ENCODE measurements around the gene TASL.
"Not testable (repeated sequence)": the region's sequence is repeated elsewhere in the genome, so short reads cannot be mapped to it uniquely, and the experiment has no call there.

TASL gene, protein sequence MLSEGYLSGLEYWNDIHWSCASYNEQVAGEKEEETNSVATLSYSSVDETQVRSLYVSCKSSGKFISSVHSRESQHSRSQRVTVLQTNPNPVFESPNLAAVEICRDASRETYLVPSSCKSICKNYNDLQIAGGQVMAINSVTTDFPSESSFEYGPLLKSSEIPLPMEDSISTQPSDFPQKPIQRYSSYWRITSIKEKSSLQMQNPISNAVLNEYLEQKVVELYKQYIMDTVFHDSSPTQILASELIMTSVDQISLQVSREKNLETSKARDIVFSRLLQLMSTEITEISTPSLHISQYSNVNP

DNA sequence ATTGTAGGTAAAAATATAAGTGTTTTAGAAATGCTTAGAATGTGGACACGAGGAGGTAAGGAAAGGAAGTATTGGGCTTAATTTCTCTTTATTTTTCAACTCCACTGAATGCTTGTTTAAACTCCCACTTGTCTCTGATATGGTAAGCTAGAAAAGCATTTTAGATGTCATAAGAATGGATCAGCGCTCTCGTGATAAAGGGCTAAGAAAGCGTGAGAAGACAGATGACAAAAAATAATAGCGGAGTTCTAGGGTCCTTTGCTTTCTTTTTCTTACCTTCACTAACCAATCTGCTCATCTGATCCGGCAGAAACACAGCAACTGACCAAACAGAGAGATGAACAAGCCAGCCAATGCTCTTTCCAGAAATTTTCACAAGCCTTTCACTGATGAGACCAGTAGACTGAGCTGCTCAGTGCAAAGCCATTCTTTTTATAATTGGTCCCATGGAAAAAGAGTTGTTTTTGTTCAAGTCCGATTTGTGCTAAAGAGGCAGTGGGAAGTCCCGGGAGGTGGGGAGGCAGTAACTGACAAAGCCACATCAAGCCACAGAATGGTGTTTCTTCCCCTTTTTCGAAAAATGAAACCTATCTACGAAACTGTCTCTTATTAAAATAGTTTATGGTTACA lies at the start of gene TASL:
Gene TASL, minus strand, starts transcription at position 405 of the 630 bp plus-strand sequence. CDS start 17,411 bp downstream, outside the sequence.
- peak; percentile 69 to 70 for DNase-seq

DNA sequence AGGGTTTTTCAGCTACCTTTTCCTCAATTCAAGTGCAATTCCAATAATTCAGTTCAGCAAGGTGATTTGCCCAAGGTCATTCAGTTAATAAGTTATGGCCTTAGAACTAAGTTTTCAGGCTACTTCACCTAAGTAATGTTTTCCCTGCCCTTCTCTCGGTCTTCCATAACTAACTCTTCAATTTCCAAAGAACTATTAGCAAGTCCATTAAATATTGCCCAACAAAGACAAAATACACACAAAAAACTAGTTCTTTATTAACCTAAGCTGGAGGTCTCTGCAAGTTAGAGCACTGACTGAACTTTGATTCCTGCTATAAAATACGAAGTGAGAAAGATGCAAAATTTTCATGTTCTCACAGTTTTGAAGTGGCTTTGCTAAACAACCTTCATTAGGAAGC lies 48.8 kb upstream of the TASL start:
- DNase-seq = no peak

DNA sequence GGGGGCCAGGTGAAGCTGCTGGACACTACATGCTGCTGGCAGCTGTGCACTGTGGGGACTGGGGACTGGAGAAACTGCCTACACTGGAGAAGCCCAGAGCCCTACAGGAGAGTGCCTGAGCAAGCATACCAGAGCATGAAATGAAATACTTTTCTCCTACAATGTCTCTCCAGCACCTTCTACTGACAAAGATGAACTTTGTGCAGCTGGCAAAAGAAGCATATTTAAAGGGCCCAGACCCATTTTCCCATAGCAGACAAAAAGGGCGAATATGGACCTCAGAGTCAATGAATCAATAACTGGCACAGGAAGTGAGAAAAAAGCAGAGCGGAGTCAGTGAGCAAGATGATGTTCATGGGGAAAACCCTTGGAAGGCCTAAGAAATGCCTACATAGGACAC lies 44.8 kb upstream of the TASL start:
- DNase-seq = no peak

DNA sequence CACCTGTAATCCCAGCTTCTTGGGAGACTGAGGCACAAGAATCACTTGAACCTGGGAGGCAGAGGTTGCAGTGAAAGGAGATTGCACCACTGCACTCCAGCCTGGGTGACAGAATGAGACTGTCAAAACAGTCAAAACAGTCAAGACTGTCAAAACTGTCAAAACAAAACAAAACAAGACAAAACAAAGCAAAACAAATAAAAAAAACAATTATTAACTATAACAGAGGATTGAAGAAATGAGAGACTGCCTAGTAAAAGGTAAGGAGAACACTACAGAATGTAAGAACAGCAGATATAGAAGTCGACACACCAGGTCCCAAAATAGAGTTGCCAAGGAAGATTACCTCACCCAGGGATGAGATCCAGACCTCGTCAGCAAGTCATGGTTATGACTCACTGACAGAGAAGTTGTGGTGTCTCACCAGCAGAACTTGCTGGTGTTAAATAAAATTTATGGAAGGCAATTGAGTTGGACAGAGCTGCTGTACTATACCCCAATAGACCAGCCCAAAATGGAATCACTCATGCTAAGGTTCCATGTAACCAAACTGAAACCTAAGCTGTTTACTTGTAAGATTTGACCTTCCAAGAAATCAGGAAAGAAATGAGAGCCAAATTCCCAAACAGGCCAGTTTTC lies 43.5 kb upstream of the TASL start:
- peak; percentile 18 to 53 for DNase-seq

DNA sequence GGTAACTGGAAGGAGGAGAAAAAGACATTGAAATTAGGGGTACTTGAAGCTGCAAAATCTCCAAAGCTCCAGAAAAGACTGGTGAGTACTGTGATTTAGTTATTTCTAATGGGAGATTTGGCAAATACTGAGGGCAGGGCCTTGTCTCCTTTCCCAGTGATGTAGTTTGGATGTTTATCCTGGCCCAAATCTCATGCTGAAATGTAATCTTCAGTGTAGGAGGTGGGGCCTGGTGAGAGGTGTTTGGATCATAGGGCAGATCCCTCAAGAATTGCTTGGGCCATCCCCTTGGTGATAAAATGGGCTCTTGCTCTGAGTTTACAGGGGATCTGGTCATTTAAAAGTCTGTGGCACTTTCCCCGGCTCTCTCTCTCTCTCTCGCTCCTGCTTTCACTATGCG lies 42.6 kb upstream of the TASL start:
- no peak for DNase-seq

DNA sequence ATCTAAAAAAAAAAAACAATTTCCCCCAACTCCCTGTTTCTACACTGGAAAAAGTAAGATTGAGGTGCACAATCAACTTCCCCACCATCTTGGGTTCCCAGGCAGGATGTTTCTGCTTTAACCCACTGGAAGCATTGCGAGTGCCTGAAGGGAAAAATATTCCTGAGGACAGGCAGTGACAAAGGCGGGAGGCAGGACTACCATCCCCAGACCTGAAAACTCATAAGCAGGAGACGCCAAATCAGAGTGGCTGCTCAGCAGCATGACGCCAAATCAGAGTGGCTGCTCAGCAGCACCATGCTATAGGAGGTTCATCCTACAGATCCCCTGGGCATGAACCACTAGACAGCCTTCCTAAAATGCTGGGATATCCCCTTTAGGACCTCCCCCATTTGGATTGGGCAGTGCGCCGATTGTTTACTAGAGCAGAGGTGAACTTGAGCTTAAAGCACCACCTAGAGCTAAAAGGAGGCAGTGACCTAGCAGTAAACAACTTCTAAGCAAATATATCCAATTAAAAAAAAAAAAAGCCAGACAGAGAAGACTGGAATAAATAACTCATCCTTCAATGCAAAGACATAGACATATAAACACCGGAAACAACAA lies 40.7 kb upstream of the TASL start:
- DNase-seq = no peak

DNA sequence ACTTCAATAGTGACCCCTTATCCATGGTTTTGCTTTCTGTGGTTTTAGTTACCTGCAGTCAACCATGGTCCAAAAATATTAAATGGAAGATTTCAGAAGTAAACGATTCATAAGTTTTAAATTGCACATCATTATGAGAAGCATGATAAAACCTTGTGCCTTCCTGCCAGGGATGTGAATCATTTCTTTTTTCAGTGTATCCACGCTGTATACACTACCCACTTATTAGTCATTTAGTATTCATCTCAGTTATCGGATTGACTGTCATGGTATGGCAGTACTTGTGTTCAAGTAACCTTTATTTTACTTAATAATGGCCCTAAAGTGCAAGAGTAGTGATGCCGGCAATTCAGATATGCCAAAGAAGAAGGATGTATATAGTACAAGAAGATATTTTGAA lies 37.7 kb upstream of the TASL start:
- DNase-seq = no peak

DNA sequence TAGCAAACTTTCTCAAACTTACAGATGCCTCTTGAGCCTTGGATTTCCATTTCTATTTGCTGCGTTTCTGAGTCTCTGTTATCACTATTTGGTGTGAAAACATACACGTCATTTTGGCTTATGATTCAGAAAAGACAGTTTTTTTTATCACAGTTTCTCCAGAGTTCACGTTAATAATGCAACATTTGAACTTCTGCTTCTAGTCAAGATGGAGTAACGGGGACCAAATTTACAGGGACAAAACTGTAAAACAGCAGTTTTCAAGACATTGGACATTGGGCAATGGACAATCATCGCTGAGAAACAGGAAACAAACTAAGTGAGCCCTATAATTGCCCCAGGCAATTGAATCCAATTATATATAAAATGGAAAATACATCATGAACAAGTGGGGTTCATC lies 36.2 kb upstream of the TASL start:
- DNase-seq = peak; percentile 84

DNA sequence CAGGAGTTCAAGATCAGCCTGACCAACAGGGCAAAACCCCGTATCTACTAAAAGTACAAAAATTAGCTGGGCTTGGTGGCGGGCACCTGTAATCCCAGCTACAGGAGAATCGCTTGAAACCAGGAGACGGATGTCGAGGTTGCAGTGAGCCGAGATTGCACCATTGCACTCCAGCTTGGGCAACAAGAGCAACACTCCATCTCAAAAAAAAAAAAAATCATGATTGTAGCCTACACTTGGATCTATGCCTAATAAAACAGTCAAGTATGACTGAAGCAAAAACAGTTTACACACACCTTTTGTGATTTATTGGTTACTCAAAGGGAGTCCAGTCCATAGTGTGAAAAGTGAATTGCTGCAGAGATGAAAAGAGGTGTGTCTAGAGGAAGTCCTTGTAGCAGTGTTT lies 34.7 kb upstream of the TASL start:
- no peak for DNase-seq

DNA sequence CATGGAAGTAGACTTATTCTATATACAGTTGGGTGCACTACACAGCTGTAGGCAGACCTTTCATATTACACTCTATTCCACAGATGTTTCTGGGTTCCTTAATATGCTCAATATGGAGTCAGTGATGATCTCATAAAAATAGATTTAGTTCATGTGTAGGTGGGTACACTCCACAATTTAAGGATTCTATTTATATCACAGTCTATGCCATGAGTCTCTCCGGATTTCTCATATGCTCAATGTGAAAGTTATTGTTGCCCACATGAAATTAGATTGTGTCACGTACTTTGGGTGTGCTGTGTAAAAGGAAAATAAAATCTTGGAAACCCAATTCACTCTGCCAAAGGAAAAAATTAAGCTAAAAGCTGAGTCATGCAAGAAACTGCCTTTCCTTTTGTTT lies 32.5 kb upstream of the TASL start:
- DNase-seq = no peak

DNA sequence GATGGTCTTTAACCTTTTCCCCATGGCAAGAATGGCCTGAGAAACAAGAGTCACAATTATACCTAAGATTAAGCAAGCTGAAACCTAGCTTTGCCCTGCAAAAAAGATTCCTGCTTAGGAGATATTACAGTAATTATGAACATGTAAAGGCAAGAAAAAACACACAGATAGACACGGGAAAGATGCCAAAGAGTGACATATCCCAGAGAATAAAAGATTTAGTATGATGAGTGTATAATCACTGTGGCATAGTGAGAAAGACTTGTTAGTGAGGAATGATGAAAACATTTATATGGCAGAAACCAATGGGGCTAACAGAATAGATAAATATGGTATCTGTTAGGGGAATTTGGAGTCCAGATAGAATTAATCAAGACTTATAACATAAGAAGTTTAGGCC lies 29.6 kb upstream of the TASL start:
- no peak for DNase-seq

DNA sequence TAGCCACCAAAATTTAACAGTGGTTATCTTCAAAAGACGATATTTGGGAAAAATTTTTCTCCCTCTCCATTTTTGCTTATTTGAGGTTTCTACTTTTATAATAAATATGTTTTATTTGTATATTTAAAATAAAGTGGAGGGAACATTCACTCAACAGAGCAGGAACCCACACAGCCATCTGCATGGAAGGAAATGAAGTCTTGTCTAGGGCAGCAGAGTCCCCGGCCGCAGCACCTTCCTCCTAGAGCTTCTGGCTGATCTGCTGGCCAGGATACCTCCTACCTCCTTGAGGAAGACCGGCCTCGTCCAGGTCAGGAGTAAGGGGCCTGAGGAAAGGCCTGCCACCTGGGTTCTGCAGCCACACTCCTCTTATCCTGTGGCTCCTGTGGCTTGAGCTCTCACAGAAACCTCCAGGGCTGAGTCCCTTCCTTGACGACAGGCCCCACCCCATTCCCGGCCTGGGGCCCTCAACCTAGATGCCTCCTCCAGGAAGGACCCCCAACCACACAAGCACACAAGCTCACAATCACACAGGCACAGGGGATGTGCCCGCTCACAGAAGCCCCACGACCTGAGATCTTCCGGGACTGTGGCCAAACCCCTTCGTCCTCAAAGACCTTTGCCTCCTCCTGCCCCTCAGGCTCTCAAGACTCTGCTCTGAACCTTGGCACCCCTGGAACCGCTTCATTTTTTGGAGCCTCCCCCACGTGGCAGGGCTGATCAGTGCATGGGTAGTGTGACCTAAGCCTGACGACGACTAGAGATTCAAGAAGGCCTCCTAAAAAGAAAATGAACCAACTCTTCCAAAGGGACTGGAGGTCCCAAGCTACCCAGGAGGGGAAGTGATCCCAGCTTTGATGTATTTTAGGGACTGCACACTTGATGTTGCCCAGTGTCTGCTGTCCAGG lies 23.0 kb upstream of the TASL start:
- DNase-seq = not testable (repeated sequence)

DNA sequence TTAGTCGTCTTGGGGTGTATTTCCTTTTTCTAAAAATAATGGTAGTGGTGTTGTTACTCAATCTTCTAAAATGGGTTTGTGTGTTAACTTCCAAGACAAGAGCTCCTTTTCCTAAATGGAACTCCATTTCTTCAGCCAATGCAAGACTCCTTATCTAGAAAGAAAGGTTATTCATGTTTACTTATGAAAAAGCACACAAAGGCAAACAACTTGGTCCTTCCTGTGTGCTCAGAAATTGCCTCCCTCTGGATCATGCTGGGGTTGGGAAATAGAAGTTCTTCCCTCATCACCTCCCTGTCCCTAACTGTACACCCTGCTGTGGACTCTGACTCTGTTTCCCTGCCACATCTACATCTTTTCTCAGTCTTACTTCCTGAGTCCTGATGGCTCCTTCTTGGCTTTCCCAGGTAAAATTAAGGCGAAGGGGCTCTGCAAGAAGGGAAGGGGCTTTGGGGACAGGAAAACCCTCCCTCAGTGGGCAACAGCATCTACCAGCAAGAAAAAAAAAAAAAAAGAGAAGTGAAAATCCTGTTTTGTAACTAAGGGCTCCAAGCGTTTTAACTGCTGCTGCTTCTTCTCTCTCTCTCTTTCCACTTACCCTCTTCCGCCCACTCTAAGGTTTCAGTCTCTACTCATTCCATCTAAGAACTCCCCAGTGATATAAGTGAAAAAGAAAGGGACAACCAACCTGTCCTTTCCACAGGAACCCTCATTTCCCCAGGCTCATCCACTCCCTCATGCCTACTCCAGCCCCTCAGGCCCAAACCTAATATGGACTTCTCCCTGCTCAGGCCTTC lies 19.8 kb upstream of the TASL start:
- DNase-seq = peak; percentile 42 to 48

DNA sequence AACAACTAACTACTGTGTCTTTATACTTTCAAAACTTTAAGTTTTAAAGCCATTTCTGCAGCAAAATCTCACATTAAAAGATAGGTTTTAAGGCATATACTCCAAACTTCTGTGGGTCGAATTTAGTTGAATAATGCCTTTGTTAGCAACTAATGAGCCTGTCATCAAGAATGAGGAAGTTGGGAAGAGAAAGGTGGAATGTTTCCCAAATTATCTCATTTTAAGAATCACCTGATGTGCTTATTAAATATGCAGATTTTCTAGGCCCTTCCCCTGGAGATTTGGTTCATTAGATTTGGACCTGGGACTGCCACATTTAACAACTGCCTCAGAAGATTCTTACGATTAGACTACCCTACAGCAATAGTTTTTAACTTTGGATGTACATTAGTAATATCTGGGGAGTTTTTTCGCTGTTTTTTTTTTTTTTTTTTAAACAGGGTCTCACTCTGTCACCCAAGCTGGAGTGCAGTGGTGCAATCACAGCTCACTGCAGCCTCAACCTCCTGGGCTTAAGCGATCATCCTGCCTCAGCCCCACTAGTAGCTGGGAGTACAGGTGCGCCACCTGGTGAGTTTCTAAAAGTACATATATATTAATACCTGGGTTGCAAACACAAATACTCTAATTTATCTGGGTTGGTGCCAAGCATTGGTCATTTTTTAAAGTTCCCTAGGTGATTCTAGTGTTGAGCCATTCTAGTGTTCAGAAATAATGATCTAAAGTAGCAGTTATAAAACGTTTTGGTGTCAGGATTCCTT lies 16.1 kb upstream of the TASL start:
- DNase-seq = no peak

DNA sequence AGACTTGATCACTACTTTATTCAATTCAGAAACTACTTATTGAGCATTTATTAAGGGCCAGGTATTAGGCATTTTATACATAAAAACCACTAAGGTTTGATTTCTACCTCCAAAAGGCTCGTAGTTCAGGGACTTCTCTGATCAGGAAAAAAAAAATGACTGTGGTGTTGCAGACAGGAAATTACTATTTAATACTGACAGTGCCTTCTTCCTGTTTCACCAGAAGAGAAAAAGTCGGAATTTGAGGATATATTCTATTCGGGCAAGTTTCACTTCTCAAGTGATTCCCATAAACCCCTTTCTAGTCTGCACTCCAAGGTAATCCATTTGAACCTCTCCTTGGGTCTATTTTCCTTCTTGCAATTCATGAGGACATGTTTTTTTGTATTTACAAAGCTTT lies 15.3 kb upstream of the TASL start:
- DNase-seq = peak; percentile 25 to 33

DNA sequence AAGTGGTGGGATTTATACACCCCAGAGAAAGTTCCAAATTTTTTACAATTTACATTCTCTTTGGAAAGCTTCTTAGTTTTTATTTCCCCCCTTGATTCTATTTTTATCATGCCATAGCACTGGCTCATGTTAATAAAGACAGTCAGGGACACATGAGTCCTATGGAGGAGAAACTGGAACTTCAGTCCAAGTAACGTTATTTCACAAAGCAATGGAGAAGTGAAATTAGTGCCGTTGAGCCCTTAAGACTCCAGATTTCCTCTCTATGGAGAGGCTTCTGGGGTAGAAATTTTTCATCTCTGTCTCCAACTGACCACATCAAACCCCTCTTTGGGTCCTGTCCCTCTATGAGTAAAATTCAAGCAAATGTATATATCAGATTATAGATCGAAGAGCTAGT lies 12.8 kb upstream of the TASL start:
- no peak for DNase-seq

DNA sequence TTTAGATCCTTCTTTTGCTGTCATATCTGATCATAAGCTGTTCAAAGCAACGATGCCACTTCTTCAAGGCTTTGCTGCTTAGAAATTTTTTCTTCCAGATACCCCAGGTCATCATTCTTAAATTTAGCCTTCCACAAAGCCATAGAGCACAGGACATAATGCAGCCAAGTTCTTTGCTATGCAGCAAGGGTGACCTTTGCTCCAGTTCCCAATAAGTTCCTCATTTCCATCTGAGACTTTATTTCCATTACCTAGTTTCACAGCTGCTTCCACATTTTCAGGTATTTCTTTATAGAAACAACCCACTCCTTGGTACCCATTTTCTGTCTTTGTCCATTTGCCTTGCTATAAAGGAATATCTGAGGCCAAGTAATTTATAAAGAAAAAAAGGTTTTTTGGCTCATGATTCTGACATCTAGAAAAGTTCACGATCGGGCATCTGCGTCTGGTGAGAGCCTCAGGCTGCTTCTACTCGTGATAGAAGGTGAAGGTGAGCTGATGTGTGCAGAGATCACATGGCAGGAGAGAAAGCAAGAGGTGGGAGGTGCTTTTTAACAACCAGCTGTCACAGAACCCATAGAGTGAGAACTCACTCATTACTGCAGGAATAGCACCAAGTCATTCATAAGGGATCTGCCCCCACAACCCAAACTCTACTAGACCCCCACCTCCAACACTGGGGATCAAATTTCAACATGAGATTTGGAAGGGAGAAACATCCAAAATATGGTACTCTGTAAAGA lies 11.8 kb upstream of the TASL start:
- DNase-seq = peak; percentile 14 to 17

DNA sequence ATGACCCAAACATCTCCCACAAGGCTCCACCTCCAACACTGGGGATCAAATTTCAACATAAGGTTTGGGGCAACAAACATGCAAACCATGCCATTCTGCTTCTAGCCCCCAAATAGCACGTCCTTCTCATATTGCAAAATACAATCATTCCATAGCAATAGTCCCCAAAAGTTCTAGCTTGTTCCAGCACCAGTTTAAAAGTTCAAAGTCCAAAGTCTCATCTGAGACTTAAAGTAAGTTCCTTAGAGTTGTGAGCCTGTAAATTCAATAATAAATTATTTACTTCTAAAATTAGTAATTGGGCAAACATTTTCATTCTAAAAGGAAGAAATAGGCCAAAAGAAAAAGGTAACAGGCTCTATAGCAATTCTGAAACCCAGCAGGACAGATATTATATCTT lies 8.9 kb upstream of the TASL start:
- DNase-seq = no peak

DNA sequence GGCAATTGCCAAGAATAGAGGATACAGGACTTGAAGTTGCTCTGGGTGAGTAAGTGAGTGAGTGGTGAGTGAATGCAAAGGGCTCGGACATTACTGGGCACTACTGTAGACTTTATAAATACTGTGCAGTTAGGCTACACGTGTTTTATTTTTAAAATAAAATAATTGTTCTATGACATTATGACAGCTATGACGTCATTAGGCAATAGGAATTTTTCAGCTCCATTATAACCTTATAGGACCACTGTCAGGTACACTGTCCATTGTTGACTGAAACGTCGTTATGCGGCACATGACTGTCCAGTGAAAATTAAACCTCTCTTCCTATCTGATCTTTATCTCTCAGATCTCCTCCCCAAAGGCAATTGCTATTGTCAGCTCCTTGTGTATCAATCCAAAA lies 5.1 kb upstream of the TASL start:
- no peak for DNase-seq

DNA sequence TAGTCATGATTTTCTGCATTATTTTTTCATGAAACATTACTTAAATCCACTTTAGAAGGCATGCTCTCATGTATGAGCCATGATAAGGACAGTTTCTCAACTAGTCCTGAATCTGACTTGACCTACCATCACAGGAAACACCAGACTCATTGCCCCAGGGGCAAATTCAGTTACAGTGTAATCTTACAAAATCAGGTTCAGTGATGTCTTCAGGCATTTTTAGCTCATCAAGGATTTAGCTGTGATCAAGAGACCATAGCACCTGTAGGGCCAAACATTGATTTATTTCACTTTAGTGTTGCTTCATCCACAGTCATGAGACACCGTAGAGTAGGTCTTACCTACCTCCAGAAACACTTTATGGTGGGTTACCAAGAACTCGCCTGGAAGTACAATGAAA lies 3.1 kb upstream of the TASL start:
- peak; percentile 29 to 34 for DNase-seq

All from AML-193 (cell line).